GM18868 (cell line): ENCODE measurements around the gene CMTM8.
"Not testable (repeated sequence)": the region's sequence is repeated elsewhere in the genome, so short reads cannot be mapped to it uniquely, and the experiment has no call there.

Source experiments
- ATAC-seq: cut with Tn5 transposase; IDR thresholded peaks from one replicate; pipeline ENCODE4 v1.9.1; 2021; ENCODE audit warnings: mild to moderate bottlenecking, moderate library complexity; ENCODE audit not compliant: unreplicated experiment

CMTM8 gene

DNA sequence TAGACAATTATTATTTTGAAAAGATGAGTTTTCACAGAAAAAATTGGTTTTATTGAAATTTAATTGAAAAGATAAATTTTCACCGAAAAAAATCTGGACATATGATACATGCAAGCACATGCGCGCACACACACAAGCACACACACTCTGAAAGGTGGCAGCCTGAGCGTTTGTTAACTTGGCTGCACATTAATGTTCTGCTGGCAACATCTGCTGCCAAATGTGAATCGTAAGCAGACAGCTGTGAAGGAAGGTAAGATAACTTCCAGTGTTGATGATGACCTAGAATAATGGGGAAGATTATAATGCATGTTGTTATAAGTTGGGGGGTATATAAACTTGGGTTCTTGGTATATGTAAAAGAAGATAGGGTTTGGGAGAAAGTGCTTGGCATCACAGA, 134.8 kb downstream of the CMTM8 start:
- no peak for ATAC-seq

DNA sequence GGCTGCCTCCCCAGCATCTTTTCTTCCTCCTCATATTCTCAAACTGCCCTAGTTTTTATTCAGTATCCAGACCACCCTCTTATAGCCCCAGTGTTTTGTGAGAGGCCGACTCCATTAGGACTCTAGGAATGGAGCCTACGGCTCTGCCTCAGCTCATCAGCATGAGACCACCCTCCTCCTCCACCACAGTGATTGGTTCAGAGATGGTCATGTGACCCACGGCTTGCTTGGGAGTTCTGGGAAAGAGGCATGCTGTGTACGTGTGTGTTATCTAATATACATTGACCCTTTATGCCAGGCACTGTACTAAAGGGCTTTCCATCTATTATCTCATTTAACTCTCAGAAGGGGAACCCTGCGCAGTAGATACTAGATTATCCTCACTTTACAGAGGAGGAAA, 135.4 kb downstream of the CMTM8 start:
- ATAC-seq: no peak

DNA sequence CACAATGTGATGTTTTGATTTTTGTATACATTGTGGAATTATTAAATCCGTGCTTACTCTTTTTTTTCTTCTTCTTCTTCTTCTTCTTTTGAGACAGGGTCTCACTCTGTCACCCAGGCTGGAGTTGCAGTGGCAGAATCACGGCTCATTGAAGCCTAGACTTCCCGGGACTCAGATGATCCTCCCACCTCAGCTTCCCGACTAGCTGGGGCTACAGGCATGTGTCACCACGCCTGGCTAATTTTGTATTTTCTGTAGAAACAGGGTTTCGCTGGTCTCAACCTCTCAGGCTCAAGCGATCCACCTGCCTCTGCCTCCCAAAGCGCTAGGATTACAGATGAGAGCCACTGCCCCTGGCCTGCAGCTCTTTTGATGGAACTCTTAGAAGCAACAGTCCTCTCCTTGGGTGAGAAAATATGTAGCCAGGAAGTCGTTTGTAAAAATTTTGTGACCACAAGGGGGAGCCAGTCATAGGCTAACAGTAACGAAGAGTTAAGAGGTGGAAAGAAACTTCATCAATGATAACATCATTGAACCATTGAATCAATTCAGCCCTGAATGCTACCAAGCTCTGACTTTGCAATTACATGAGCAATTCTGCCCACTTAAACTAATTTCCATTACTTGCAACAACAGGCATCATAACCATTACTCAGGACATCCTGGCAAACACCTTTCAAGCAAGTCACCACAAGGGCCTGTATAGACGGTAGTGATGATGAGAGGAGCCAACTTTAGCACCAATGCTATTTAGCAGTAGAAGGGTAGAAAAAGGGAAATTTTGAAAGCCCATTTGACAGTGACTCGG, 136.5 kb downstream of the CMTM8 start:
- peak; percentile 70 for ATAC-seq

DNA sequence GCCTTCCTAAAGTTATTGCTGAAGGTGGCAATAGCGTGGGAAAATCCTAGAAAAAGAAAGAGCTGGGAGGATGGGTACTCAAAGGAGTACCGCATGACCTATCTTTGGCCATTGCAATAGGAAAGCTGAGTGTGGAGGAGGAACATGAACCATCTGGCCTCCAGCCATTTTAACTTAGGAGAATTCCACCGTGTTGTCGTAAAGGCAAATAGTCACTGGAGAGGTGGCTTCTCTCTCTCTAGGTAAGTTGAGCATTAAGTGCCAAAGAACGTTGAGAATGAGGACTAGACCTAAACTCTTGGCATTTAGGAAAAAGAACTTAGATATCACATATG, 137.1 kb downstream of the CMTM8 start:
- ATAC-seq: no peak

DNA sequence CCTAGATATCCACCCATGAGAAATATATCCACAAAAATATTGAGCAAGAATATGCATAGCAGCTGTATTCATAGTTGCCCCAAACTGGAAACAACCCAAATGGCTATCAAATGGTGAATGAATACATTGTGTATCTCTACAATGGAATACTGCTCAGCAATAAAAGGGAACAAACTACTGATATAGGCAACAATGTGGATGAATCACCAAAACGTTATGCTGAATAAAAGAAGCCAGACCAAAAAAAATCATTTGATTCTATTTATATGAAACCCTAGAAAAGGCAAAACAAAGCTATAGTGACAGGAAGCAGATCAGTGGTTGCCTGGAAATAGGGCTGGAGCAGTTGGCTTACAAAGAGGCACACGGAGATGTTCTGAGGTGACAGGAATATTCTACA, 137.6 kb downstream of the CMTM8 start:
- no peak for ATAC-seq

DNA sequence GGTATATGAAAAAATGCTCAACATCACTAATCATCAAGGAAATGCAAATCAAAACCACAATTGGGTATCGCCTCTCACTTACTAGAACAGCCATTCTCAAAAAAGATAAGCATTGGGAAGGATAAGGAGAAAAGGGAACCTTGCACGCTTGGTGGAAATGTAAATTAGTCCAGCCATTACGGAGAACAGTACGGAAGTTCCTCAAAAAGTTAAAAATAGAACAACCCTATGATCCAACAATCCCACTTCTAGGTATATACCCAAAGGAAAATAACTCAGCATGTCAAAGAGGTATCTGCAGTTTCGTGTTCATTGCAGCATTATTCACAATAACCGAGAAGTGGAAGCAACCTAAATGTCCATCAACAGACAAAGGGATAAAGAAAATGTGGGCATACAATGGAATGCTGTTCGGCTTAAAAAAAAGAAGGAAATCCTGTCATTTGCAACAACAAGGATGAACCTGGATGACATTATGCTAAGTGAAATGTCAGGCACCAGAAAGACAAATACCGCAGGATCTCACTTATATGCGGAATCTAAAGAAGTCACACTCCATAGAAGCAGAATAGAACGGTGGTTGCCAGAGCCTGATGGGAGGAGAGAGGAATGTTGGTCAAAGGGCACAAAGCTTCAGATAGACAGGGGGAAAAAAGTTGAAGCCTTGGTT, 141.5 kb downstream of the CMTM8 start:
- ATAC-seq: no peak

DNA sequence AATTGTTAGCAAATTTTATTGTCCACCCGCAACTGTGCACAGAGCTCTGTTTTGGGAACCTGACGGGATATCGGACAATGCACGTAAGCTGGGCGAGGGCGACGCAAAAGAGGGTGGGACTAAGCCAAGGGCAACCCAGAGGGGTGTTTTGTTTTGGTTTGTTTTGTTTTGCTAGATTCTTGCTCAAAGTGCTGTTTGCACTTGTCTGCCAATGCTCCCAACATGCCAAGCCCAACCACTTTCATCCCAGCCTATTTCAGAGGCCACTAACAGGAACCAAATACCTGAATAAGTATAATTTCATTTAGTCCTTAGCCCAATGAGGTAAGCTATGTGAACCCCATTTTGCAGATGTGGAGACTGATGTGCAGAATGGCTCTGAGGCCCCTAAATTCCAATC, 143.4 kb downstream of the CMTM8 start:
- no peak for ATAC-seq

DNA sequence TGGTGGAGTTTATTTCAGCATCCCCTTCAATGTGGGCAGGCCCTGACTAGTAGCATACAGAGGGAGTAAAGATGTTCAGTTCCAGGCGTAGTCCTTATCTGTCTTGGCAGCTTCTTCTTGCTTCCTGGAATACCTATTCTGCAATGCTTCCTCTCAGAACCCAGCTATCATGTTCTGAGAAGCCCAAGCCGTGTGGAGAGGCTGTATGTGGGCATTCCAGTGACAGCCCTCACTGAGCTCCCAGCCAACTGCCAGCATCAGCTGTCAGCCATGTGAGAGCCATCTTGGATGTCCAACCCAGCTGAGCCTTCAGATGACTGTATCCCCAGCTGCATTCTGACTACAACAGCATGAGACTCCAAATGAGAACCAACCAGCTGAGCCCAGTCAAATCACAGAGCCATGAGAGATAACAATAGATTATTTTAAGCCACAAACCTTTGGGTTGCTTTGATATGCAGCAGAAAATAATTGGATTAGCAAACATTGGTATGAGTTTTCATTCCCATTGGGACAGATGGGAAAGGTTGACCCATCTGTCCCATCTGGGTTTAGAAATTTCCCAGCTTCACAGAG, 144.7 kb downstream of the CMTM8 start:
- no peak for ATAC-seq

DNA sequence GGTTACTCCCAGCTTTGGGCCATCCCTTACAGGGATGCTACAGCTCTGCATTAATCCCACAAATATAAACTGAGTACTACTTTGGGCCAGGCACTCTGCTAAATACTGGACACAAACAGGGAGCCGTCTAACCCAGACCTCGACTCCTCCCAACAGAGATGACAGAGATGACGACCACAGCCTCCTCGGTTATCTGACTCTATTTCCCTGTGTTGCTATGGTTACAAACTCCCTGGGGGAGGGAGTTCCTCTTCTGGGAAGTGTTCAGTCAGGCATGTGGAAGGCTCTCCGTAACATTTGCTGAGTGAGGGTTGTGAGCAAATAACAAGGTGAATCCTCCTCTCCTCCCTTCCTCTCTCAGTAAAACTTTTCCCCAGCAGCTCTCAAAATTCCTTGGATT, 146.5 kb downstream of the CMTM8 start:
- no peak for ATAC-seq

DNA sequence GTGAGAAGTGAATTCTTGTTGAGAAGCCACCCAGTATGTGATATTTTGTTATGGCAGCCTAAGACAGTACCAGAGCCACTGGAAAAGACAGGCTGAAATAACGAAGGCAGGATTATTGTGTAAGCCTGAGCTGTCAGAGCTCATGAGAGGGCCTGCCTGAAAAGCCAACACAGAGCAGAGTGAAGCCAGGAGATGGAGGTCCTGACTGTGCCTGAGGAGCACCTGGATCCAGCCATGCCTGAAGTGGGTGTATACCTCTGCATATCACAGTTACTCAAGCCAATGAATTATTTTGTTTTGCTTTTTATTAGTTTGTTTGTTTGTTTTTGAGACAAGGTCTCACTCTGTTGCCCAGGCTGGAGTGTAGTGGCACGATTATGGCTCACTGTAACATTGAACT, 149.0 kb downstream of the CMTM8 start:
- ATAC-seq: no peak

DNA sequence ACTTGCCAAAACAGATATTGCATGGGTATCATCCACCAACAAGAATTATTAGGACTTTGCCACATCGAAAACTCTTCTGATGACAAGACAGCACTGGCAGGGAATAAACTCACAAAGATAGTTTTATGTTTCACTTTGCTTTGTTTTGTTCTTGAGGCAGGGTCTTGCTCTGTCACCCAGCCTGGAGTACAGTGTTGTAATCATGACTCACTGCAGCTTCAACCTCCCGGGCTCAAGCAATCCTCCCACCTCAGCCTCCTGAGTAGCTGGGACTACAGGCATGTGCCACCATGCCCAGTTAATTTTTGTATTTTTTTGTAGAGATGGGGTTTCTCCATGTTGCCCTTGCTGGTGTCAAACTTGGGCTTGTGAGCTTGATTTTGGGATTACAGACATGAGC, 151.1 kb downstream of the CMTM8 start:
- ATAC-seq: not testable (repeated sequence)

DNA sequence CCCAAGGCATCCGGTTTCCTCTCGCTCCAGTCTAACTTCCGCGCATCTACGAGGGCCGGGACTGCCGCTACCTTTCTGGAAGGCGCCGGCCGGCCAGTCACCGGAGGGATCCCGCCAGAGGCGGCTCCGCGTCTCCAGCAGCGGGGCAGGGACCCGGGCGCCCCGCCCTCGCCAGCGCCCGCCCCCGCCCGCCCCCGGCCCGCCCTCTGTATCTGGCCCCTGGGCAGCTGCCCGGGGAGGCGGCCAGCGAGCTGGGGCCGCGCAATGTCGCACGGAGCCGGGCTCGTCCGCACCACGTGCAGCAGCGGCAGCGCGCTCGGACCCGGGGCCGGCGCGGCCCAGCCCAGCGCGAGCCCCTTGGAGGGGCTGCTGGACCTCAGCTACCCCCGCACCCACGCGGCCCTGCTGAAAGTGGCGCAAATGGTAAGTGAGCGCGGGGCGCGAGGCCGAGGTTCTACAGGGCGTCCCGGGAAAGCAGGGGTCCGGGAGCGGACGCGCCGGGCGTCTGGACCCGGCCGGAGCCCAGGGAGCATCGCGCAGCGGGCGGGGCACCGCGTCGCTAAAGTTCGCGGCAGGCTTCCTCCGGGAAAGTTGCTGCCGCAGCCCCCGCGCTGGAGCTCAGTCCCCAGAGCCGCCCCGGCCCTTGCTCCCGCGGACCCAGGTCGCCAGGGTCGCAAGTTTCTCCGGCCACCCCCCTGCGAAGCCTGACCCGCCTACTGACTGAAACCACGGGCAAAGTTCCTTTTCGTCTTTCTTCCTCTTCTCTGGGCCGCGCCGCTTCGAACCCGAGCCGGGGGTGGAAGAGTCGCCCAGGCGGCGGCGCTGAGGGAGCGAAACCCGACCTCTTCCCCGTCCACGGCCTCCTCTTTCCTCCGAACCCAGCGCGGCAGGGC, 153.4 kb downstream of the CMTM8 start, which contains the start of gene CMTM7:
Gene CMTM7 (plus strand): TSS at position 211 of the 893 bp plus-strand sequence. CDS start 54 bp downstream, at position 265.
- peak; percentile 50 for ATAC-seq

DNA sequence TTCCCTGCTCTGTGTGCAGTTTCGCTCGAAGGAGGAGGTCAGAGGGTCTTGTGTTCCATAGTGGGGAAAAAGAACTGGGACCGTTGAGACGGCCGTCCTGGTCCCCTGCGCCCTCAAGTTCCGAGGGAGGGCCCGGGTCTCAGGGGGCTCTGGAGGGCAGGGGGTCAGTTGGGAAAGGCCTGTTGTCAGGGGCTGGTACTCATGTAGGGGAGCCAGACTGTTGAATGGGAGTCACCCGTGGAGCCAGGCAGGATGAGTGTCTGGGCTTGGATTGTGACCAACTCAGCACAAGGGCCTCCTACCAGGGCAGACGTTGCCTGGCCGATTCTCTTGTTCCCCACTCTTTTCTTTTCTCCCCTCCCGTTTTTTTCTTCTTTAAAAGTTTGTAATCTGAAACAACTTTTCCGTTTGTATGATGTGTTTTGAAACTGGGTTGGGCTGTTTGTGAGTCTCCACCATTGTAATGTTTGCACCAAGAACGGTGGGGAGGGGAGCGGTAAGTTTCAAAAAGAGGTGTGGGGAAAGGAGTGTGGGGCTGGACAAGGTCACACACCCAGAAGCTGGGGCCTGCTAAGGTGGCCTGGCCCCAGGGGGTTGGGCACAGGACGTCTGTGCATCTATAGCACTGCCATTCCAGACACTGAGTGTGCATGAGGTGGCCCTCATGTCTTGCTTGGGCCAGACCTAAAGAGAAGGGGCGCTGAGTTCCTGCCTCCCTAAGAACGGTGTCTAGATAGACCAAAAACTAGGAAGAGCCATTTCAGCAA, 154.2 kb downstream of the CMTM8 start:
- no peak for ATAC-seq

DNA sequence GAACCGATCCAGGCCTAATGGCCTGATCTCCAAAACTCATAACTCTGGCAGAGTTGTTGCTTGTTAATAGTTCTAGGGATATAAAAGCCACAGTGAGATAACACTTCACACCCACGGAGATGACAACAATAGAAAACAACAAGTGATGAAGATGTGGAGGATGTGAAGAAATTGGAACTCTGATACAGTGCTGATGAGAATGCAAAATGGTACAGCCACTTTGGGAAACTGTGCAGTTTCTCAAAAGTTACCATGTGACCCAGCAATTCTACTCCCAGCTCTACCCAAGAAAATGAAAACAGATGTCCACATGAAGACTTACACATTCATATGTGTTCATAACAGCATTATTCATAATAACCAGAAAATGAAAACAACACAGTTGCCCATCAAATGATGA, 157.0 kb downstream of the CMTM8 start:
- no peak for ATAC-seq

DNA sequence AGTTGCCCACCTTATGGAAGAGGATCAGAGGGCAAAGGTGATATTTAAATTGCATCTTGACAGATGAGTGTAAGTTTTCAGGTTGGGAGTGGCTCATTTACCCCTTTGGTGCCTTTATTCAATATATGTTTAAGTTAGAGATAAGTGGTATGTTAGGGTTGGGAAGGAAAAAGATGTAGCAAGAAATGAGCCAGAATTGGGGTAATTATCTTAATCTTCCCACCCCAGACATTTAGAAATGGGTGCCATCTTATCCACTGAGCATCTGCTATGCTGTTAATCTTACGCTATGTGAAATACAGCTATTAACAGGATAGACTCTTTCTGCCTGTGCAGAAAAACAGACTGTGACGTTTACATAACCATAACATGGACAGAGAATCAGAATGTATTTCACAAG, 159.5 kb downstream of the CMTM8 start:
- ATAC-seq: no peak

DNA sequence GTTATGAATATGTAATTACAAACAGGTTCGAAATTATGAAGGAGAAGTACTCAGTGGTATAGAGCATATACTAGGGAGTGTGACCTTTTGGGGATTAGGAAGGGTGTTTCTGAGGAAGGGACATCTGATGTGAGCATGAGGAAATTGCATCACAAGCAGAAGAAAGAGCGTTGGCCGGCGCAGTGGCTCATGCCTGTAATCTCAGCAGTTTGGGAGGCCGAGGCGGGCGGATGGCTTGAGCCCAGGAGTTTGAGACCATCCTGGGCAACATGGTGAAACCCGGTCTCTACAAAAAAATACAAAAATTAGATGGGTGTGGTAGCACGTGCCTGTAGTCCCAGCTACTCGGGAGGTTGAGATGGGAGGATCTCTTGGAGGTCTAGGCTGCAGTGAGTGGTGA, 160.1 kb downstream of the CMTM8 start:
- ATAC-seq: no peak

DNA sequence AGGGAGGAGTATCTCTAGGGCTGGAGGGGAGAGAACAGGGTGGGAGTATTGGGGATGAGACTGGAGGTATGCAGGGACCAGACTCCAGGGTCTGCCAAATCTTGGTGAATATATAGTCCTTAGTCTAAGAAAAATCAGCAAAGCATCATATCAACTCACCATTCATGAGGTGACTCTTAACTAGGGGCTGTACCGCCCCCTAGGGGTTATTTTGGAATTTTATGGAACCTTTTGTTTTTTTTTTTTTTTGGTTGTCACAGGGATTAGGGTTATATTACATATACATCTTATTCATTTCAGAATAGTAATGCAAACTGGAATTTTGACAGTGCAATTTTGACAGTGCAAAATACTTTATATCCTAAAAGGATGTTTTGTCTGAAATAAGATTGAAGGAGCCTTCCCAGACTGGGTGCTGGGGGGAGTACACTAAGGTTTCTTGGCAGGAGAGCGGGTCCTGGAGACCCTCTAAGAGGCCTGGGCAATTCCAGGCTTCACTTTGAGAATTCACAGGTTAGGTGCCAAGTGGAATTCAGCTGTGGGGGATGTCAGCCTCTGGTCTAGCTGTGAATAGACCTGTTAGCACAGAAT, 160.6 kb downstream of the CMTM8 start:
- no peak for ATAC-seq

DNA sequence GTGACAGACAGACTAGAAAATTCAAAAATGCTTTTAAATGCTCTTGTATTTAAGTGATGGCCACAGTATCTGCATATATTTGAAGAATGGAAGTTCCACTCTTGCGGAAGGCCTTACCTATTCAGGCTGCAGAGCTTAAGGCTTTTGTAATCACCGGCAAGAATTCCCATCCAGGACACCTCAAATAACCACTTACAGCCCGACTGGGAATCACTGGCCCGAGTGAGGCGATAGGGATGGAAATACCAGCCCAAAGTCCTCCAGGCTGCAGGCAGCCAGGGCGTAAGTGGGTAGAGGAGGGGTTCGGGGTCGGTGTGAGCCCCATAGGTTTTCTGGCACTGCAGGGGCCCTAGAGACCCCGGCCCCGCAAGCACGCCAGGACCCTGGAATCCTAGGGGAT, 162.6 kb downstream of the CMTM8 start:
- ATAC-seq: peak; percentile 19

DNA sequence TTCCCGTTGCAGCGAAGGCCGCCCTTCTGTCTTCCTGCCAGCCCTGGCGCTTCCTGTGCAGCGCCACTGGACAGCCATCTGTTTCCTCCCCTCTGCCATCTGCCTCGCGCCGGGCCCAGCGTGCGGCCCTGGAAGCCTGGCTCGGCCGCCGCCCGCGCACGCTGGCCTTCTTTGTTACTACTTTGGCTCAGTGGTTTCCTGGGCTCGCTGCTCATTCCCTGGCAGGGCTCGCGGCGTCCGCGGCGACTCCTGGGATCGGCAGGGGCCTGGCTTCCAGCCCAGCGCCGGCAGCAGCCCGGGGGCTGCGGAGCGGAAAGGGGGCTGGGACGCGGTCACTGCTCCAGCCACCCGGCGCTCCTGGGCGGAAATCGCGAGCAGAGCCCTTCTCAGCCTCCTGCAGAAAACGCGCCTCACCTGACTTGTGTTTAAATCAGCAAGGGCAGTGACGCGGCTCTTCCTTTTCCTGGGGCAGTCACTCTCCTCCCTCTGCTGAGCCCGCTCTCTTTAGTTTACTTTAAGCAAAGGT, 163.1 kb downstream of the CMTM8 start:
- ATAC-seq: peak; percentile 64

DNA sequence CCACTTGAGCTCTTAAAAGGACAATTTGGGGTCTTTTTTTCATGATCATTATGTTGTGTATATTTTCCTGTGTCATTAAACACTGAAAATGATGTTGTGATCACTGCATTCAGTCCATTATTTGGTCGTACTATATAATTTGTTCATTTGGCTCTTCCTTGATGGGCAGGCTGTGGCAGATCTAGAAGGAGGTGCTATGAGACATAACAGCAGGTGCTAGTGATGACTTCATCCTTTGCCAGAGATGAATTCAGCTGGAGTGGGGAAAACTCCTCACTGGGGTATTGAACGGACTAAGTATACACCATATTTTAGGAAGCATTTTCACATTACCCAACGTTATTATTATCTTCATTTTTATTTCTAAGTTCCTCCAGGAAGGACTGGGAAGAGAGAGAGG, 165.2 kb downstream of the CMTM8 start:
- no peak for ATAC-seq
